ENCODE data around the gene PRDM15. TPM values are rescaled to one million over a fixed set of nuclear protein-coding genes. Genes with fewer than 3 reads are reported as not detected.

PRDM15 gene
- total RNA-seq, 1 donor from 2014 or later = 4.9 TPM

- TF ChIP-seq CTCF (conservative IDR thresholded peaks at IDR 0.05; ENCODE audit: low read depth, low read length) = no peak
- no peak overlapping the region for H3K4me3 ChIP-seq (ENCODE audit: low read depth, low read length)
- no peak for DNase-seq (ENCODE audit: low read depth)
Observed at GRCh38 chr21:41868062-41868710, 11.0 kb downstream of the PRDM15 start.

GRCh38 chr21:41867313-41867712 is 11.8 kb downstream of the PRDM15 start:
- TF ChIP-seq CTCF (conservative IDR thresholded peaks at IDR 0.05; ENCODE audit: low read depth, low read length) = no peak
- no peak for DNase-seq (ENCODE audit: low read depth)
- no peak overlapping the region for H3K4me3 ChIP-seq (ENCODE audit: low read depth, low read length)

- TF ChIP-seq CTCF (conservative IDR thresholded peaks at IDR 0.05; ENCODE audit: low read depth, low read length) = no peak
- no peak for DNase-seq (ENCODE audit: low read depth)
- H3K4me3 ChIP-seq (ENCODE audit: low read depth, low read length) = no peak overlapping the region
Observed at GRCh38 chr21:41866274-41866809, 12.8 kb downstream of the PRDM15 start.

- no peak overlapping the region for H3K4me3 ChIP-seq (ENCODE audit: low read depth, low read length)
- DNase-seq (ENCODE audit: low read depth) = no peak
- no peak for TF ChIP-seq CTCF (conservative IDR thresholded peaks at IDR 0.05; ENCODE audit: low read depth, low read length)
Observed at GRCh38 chr21:41865002-41865777, 14.0 kb downstream of the PRDM15 start.

GRCh38 chr21:41864311-41865001 is 14.7 kb downstream of the PRDM15 start:
- DNase-seq (ENCODE audit: low read depth) = no peak
- no peak for TF ChIP-seq CTCF (conservative IDR thresholded peaks at IDR 0.05; ENCODE audit: low read depth, low read length)
- no peak overlapping the region for H3K4me3 ChIP-seq (ENCODE audit: low read depth, low read length)

GRCh38 chr21:41863439-41863740 is 15.8 kb downstream of the PRDM15 start:
- TF ChIP-seq CTCF (conservative IDR thresholded peaks at IDR 0.05; ENCODE audit: low read depth, low read length) = no peak
- H3K4me3 ChIP-seq (ENCODE audit: low read depth, low read length) = no peak overlapping the region
- DNase-seq (ENCODE audit: low read depth) = no peak
